HUES64 (cell line): ENCODE measurements around the gene UROC1.

Source experiments
- H3K27ac ChIP-seq: 2 replicates; pipeline ENCODE4 v1.7.0; 2013; ENCODE audit warnings: low read depth, low read length, inconsistent platforms
- H3K27me3 ChIP-seq: 2 replicates; pipeline ENCODE4 v1.6.1; 2013; ENCODE audit warnings: mild to moderate bottlenecking, low read length; ENCODE audit not compliant: insufficient read depth
- H3K36me3 ChIP-seq: 2 replicates; pipeline ENCODE4 v1.6.1; 2013; ENCODE audit warnings: mild to moderate bottlenecking, low read length; ENCODE audit not compliant: insufficient read depth
- H3K4me1 ChIP-seq: 2 replicates; pipeline ENCODE4 v1.6.1; 2013; ENCODE audit warnings: mild to moderate bottlenecking, low read length, moderate library complexity; ENCODE audit not compliant: insufficient read depth
- H3K4me3 ChIP-seq: 2 replicates; pipeline ENCODE4 v1.5.1; 2013; ENCODE audit warnings: mild to moderate bottlenecking, low read length, moderate library complexity
- H3K9ac ChIP-seq: 2 replicates; pipeline ENCODE4 v1.6.1; 2013; ENCODE audit warnings: mild to moderate bottlenecking, low read depth, low read length
- H3K9me3 ChIP-seq: 2 replicates; pipeline ENCODE4 v1.6.1; 2013; ENCODE audit warnings: low read depth, low read length; ENCODE audit not compliant: insufficient read depth
- WGBS: fragments of 150-250, 120-280 bp; methylation state at CpG from one replicate; pipeline ENCODE4 v1.1.7; 2013; ENCODE audit warnings: missing lambda C conversion rate; 5-methylcytosine and 5-hydroxymethylcytosine counted together

UROC1 gene

DNA sequence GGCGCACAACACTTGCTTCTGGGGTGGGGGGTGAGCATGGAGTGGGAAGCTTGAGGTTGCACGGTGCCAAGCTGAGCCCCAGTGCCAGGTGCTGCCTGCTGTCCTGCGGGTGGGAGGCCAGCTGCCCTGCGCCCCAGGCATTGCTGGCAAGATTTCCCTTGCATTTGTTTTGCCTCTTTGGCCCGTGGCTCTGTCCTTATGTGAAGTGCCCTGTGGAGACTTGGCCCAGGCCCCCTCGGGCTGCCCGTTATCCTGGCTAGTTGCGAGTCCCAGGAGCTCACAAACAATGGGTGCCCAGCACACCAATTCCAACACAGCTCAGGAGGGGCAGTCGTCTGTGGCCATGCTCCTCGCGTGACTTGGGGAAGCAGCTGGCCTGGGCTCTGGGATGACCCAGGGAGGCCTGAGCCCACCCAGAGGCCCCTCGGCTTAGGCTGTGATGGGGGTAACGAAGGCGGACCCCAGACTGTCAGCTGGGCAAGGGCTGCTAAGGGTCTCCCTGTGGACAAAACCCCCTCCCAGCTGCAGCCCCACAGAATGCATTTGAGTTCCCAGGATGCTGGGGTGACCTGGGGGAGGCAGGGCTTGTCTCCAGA, 35.2 kb upstream of the UROC1 start:
- H3K9ac ChIP-seq: no peak overlapping the region
- H3K27ac ChIP-seq: no peak overlapping the region
- no peaks in the 10 kb centered on the region for H3K27me3 ChIP-seq
- no peaks in the 10 kb centered on the region for H3K36me3 ChIP-seq
- H3K9me3 ChIP-seq: no peaks in the 10 kb centered on the region
- 93% methylated on average over 14 of the region's 14 CpGs for WGBS
- no peak overlapping the region for H3K4me3 ChIP-seq
- H3K4me1 ChIP-seq: peaks cover 21% of the 10 kb centered on the region

DNA sequence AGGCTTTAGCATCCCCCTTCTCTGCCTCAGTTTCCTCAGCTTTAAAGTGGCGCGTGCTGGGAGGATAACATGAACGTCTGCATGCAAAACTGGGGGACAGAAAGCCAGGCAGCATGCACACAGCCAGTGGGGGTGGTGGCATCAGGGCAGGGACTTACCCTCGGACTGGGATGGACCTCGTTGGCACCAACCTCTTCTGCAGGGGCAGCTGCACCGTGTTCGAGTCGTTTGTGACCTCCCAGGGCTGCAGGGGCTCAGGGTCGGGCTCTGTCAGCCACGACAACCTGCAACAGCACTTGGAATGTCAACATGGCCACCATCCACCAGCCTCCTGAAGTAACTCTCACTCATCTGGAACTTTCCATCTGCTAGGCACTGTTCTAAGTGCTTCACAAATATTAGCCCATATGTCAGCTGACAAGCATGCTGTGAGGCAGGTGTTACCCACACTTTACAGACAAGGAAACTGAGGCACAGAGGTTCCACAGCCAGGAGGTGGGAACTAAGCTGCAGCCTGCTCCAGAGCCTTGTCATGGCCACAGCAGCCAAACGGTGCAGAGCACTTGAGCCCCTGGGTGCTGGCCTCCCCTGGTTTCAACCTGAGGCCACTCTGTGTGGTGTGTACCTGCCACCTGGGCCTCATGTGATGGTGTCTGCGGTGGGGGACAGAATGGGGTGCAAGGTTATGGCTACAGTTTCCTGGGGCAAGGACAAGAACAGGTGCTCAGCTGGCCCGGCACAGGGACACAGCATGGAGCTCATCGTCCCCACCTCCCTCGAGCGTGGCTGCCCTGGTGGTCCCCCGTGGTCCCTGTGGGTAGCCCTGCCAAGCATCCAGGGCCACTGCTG, 34.5 kb upstream of the UROC1 start:
- H3K4me1 ChIP-seq: peaks cover 21% of the 10 kb centered on the region
- WGBS: 85% methylated on average over 17 of the region's 17 CpGs
- H3K9me3 ChIP-seq: no peaks in the 10 kb centered on the region
- no peak overlapping the region for H3K9ac ChIP-seq
- H3K36me3 ChIP-seq: no peaks in the 10 kb centered on the region
- H3K27me3 ChIP-seq: no peaks in the 10 kb centered on the region
- H3K27ac ChIP-seq: no peak overlapping the region
- H3K4me3 ChIP-seq: no peak overlapping the region

DNA sequence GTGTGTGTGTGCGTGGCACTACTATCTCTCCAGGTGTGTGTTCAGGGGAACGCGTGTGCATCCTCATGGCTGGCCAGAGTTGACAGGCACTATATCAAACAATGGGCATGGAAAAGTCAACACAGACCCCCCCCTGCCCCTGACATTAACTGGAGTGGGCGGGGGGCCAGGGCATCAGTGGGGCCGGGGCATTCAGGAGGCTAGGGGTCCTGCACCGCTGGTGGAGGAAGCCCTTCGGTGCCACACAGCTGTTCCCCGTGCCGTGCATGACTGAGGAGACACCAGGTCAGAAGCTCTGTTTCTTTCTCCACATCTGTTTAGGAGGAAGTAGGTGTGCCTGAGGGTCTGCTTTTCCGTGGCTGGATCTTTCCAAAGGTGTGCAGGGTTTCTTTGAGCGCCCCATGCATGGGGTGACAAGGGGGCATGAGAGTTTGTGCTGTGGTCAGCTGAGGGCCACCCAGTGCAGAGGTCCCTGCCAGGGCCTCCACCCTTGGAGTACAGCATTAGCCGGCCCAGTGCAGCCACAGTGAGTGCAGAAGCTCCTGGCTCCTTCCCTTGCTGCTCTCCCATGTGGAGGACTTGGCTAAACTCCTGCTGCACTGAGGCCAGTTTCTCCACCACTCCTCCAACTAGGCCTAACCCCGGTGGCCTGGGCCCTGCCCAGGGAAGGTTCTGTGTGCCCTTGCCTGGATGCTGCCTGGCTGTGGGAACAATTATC, 33.7 kb upstream of the UROC1 start:
- no peak overlapping the region for H3K9ac ChIP-seq
- H3K27ac ChIP-seq: no peak overlapping the region
- no peaks in the 10 kb centered on the region for H3K27me3 ChIP-seq
- peaks cover 21% of the 10 kb centered on the region for H3K4me1 ChIP-seq
- no peak overlapping the region for H3K4me3 ChIP-seq
- 92% methylated on average over 13 of the region's 13 CpGs for WGBS
- no peaks in the 10 kb centered on the region for H3K36me3 ChIP-seq
- H3K9me3 ChIP-seq: no peaks in the 10 kb centered on the region

DNA sequence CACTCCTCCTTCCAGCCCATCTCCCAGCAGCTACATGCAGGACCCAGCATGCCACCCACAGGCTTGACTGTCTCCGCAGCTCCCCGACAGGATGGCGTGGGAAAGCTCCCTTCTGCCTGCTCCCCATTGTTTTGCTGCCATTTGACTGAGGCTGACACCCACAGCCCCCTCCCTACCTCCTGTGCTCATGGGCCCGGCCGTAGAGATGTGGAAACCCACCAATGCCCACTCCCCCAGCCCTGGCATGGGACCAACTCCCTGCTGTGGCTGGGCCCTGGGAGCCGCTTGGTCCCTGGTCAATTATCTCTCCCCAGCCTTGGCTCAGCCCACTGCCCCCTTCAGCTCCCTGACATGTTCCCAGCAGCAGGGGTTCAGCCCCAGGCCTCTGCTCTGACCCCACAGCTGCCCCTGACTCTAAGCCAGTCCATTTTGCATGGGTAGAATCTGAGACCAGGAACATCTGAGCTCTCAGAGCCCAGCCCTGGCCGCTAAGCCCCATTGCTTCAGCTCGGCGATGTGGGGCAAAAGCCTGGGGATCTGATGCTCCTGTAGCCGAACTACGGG, 33.0 kb upstream of the UROC1 start:
- WGBS: 95% methylated on average over 11 of the region's 11 CpGs

DNA sequence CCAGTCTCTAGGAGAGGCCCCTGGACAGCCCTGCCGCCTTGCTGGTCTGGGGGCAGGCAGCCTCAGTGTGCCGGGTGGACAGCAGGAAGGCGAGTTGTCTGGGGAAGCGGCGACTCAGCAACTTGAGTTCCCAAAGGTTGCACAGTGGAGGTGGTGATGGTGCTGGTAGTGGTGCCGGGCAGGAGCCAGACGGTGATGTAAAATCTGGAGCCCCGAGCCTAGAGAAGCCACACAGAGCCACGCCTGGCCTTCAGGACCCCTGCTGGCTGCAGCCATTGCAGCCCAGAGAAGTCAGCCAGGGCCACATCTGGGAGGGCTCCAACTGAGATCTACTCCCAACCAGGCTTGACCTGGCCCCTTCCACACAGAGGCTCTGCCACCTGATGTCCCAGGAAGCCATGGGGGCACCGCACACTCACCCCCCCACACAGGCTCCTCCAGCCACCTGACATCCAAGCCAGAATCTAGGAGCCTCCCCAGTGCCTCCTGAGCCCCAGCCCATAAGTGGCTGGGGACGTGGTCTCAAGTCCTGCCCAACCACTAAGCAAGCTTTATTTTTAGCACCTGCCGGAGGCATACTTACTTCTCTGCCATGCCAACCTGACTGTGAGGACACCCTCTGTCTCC, 32.4 kb upstream of the UROC1 start:
- Histone ChIP-seq H3K27ac (no peak overlapping the region), H3K9ac (no peak overlapping the region)
- WGBS: 82% methylated on average over 12 of the region's 12 CpGs

More for the DNA sequence above, 33.0 kb upstream of the UROC1 start:
- no peaks in the 10 kb centered on the region for H3K9me3 ChIP-seq
- H3K36me3 ChIP-seq: no peaks in the 10 kb centered on the region
- H3K27ac ChIP-seq: no peak overlapping the region
- H3K9ac ChIP-seq: no peak overlapping the region
- H3K27me3 ChIP-seq: no peaks in the 10 kb centered on the region
- peaks cover 21% of the 10 kb centered on the region for H3K4me1 ChIP-seq
- no peak overlapping the region for H3K4me3 ChIP-seq

DNA sequence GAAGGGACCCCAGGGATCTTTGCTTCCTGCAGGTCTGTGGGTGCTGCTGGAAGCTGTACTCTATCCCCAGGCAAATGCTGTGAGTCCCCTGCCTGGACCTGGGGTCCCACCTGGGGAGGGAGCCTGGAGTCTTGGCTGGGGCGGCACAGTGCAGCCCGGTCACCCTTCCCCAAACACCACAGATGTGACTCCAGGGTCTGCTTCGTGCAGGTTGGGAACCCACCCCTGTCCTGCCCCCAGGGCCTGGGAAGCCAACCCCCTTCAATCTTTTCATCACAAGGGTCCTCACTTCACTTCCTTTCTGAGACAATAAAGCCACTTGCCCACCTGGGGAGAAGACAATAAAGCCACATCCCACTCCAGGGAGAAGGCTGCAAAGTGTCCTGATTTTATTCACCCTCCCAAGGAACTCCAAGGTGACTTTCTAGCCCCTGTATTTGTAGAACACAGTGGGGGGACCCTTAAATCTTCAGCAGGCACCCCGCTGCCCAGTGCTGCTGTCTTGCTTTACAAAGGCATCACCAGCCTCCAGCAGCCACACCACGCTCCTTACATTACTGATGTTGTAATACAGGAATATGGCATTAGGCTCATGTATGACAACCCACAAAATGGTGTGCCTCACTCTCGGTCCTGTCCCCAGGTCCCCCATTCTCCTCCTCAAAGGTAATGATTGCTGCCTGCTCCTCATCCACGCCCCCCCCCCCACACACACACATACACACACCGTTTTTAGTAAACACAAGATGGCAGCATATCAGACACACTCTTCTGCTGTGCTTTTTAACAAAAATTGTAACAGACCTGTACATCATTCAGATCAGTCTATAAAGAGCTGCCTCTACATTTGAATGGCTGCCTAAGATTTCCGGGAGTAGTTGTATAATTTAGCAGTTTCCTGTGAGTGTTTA, 31.2 kb upstream of the UROC1 start:
- Histone ChIP-seq H3K27me3 (no peaks in the 10 kb centered on the region), H3K9ac (0 out of 2 replicates have a peak overlapping the region, but pooled peaks have one; percentile 28), H3K9me3 (no peaks in the 10 kb centered on the region), H3K4me1 (peaks cover 21% of the 10 kb centered on the region), H3K36me3 (no peaks in the 10 kb centered on the region), H3K4me3 (no peak overlapping the region), H3K27ac (no peak overlapping the region)
- 28% methylated on average over 9 of the region's 9 CpGs for WGBS

More for the DNA sequence above, 32.4 kb upstream of the UROC1 start:
- Histone ChIP-seq H3K27me3 (no peaks in the 10 kb centered on the region), H3K9me3 (no peaks in the 10 kb centered on the region), H3K4me3 (no peak overlapping the region), H3K36me3 (no peaks in the 10 kb centered on the region), H3K4me1 (peaks cover 21% of the 10 kb centered on the region)

DNA sequence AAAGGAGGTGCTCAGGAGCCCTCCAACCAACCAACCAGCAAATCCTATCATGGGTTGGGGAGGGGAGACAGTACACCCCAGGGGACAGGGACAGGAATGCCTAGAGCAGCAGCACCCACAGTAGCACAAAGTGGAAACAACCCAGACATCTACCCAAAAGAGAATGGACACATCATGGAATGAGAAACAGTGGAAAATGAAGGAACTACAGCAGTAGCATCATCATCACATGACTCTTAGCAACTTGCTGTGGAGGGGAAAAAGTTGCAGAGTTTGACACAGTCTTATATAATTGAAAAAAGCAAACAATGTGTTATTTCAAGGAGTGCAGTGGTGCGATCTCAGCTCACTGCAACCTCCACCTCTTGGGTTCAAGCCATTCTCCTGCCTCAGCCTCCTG, 30.1 kb upstream of the UROC1 start:
- Histone ChIP-seq H3K27ac (no peak overlapping the region), H3K9me3 (no peaks in the 10 kb centered on the region), H3K4me3 (no peak overlapping the region), H3K4me1 (peaks cover 21% of the 10 kb centered on the region), H3K36me3 (no peaks in the 10 kb centered on the region), H3K27me3 (no peaks in the 10 kb centered on the region), H3K9ac (no peak overlapping the region)
- WGBS: 93% methylated on average over 1 of the region's 1 CpG

DNA sequence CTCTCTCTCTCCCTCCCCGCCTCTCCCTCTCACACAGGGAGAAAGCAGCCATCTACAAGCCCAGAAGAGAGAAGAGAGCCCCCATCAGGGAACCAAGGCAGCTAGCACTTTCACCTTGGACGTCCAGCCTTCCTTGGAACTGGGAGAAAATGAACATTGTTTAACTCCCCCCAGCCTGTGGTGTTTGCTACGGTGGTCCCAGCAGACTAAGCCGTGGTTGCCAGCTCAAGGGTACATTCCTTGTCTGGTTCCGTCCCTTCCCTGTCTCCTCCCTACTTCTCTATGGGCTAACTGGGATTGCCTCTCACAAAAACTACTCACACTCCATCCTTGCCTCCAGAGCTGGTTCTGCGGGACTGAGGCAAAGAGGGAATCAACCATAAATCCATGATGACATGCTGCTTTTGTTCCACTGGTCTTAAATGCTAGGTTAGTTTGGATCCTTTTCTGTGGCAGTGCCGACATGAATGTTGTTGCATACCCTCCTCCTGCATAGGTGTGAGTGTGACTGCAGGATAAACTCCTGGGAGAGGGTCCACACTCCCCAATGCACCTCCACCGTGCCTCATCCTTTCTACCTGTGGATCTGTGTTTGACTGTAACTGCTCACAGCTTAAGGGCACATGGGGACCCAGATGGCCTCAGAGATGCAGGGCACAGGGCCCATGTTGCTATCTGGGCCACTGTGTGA, 29.1 kb upstream of the UROC1 start:
- Histone ChIP-seq H3K9me3 (no peaks in the 10 kb centered on the region), H3K27ac (no peak overlapping the region), H3K9ac (no peak overlapping the region), H3K27me3 (no peaks in the 10 kb centered on the region), H3K4me3 (no peak overlapping the region), H3K4me1 (peaks cover 21% of the 10 kb centered on the region), H3K36me3 (no peaks in the 10 kb centered on the region)
- WGBS: 90% methylated on average over 8 of the region's 8 CpGs

DNA sequence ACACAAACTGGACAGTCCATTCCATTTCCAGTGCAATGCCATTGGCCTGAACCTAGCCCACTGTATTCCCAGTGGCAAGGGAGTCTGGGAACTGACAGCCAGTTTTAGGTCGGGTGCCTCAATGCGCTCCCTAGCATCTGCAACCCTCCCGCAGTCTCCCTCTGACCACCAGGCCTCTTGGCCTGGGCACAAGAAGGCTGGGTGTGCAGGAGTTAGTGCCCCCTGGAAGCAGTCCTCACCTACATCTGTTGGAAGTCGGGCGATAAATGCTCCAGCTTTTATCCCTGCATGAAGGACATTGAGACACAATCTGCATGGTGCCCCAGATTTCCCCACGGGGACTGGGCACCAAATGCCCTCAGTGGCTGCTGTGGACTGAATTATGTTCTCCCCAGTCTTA, 28.4 kb upstream of the UROC1 start:
- no peak overlapping the region for H3K4me3 ChIP-seq
- H3K4me1 ChIP-seq: peaks cover 21% of the 10 kb centered on the region
- H3K9ac ChIP-seq: no peak overlapping the region
- 95% methylated on average over 6 of the region's 6 CpGs for WGBS
- no peaks in the 10 kb centered on the region for H3K36me3 ChIP-seq
- H3K27ac ChIP-seq: no peak overlapping the region
- no peaks in the 10 kb centered on the region for H3K9me3 ChIP-seq
- H3K27me3 ChIP-seq: no peaks in the 10 kb centered on the region

DNA sequence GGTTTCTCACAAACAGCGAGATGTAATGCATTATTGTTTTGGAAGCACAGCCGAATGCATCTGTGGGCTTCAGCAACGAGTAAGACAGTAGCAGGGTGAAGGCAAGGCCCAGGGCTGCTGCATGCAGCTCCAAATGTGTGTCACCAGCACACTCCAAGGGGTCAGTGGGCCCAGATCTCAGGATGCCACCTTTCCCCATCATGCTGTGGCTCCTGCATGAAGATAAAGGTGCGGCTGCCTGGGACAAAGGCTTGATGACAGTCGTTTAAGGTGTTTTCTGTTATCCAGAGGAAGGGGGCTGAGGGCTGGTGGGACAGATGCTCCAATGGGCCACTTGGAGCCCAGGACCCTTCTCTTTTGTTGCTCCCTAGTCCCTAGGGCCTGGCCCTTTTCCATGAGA, 28.0 kb upstream of the UROC1 start:
- no peaks in the 10 kb centered on the region for H3K27me3 ChIP-seq
- H3K4me1 ChIP-seq: peaks cover 21% of the 10 kb centered on the region
- WGBS: 92% methylated on average over 5 of the region's 5 CpGs
- H3K27ac ChIP-seq: no peak overlapping the region
- H3K9ac ChIP-seq: no peak overlapping the region
- no peak overlapping the region for H3K4me3 ChIP-seq
- no peaks in the 10 kb centered on the region for H3K9me3 ChIP-seq
- no peaks in the 10 kb centered on the region for H3K36me3 ChIP-seq
